ENCODE results near the gene TMX2.

DNA sequence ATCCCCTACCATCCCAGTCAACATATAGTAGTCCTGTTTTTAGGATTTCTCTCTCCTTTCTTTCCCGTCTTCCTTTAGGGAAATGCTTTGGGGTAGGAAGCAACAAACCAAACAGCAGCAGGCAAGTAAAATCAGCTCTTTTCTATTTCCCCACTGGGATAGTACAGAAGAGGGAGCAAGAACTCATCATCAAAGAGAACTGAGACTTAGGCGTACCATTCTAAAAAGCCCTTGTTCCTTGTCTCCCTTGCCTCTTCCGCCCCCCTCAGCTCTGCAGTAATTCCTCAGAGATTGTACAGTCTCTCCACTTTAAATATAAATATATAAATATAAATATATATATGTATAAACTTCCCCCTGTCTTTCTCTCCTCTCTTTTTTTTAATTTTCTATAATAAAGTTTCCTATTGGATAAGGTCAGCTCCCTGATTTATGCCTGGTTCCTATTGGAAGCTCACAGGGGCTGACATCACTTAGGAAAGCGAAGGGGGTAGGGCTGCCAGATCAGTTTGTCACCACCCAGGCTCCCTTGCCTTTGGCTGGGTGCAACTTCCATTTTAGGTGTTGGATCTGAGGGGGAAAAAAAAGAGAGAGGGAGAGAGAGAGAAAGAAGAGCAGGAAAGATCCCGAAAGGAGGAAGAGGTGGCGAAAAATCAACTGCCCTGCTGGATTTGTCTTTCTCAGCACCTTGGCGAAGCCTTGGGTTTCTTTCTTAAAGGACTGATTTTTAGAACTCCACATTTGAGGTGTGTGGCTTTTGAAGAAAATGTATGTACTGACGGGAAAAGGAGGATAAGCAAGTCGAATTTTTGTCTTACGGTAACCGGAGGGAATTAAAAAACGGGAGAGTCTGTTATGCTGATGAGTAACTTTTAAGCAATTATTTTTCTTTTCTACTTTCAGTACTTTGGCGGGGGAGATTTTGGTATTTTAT, 49.2 kb downstream of the TMX2 start, which contains the start of gene CTNND1:
- TF ChIP-seq ASH2L (IDR thresholded peaks at IDR 0.05; ENCODE audit: borderline replicate concordance, low read depth) (no peak), CTCF (IDR thresholded peaks at IDR 0.05 in 2 of 3, conservative IDR thresholded peaks at IDR 0.05 in 1 of 3; ENCODE audit: control insufficient read depth in 2 of 3, extremely low read depth in 1 of 3, insufficient read depth in 1 of 3, low read depth in 3 of 3, low read length in 3 of 3) (no peak), POLR2A (IDR thresholded peaks at IDR 0.05; ENCODE audit: low read depth, low read length) (peak; percentile 67; the same call in 1 of the 2 replicates), ZNF24 (IDR thresholded peaks at IDR 0.05) (no peak)
